Lung microvascular endothelial cell (primary cell): ENCODE results near the gene MLH3. TPM values are rescaled to one million over a fixed set of nuclear protein-coding genes. Genes with fewer than 3 reads are reported as not detected.
"Not testable (repeated sequence)": the region's sequence is repeated elsewhere in the genome, so short reads cannot be mapped to it uniquely, and the experiment has no call there.

Experiments used
- DNase-seq, 2 donors: peaks; one replicate each; pipeline versions ENCODE4 v3.0.0 to v3.0.0-alpha.2; 2010; ENCODE audit warnings: low read depth in 2 of 2
- total RNA-seq: library from RNA; depleted of rRNA; stranded (reverse); fragments of >200 nt; gene quantifications from 2 replicates; pipeline ENCODE4 v1.2.1, GENCODE V29; 2014

The MLH3 gene
- total RNA-seq, 1 donor from 2014 or later: 19.6 TPM

DNA sequence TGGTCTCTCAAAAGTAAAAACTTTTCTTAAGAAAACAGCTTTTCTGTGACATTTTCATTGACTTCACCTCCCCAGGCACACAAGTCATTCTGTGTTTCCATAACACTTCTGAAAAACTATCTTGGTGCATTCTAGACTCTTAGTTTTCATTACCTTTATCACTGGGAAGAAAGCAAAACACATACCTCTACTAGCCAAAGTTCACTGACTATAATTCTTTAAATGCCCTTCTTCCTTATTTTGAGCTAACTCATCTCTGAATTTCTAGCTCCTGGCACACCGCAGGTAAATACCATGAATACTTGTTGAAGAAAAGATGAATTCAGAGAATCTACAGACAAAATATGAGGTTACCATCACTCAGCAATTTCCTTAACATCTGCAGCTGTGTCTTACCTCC, 21.1 kb downstream of the MLH3 start:
- no peak for DNase-seq

DNA sequence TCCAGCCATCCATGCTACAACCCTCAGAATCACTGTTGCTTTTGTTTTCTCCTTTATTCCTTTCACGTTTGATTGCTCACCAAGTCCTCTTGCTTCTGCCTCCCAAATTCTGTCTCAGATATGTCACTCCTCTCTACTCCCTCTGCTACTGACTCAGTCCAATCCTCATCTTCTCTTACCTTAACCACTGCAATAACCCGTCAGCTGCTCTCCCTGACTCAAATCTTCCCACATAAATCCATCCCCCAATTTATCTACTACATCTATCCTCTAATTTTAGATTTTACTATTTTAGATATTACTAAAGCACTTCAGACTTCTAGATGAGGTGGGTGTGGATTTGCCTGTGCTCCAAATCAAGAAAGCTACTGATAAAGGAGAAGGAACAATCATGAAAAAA, 25.4 kb downstream of the MLH3 start:
- DNase-seq: no peak

DNA sequence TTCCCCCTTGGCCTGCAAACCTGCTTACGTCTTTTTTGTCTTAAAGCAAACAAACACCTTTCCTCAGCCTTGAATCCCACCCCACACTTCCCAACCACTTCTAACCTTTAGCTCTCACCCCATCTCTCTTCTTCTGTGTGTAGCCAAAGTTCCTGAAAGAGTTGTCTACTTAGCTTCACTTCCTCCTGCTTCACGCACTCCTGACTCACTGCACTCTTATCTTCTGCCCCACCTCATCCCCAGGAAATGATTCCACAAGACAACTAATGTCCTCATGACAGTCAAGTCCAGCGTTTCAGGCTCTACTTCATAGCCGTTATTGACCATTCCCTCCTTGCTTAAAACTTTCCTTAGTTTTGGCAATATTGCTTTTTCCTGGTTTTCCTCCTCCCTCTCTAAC, 26.2 kb downstream of the MLH3 start:
- DNase-seq: peak; percentile 28 to 94

DNA sequence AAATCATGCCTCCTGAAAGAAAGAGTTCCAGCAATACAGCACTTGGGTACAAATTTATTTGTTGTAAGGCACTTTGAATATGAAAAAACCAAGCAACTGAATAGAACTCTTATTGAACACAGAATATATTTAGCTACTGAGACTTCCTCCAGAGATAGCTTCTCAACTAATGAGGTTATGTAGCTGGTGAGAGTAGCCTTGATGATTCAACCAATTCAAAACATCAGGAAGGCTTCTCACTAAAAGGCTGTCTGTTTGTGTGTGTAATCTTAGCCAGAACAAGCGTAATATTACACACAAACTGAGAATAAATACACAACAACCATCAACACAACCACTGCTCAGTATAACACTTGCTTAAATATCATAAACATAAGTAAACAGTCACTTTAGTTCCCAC, 28.2 kb downstream of the MLH3 start:
- DNase-seq: peak in 1 of 2 donors; percentile 72

DNA sequence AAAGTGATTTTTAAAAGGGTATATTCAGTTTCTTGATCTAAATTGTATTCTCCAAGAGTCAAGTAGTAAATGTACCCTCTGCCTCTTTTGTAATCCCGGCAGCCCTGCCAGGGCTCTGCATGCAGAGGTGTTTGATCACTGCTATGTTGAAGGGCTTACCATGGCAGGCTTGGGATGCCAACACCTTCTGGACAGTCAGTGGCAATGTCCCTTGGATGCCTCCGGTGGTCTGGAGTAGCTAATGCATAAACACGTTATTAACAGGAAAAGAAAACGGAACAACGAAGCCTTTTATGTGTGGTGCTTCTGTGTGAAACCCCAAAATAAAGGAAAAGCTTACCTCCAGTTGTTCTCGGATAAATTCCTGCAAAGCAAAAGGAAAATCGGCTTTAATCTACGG, 28.6 kb downstream of the MLH3 start:
- peak; percentile 29 to 33 for DNase-seq

DNA sequence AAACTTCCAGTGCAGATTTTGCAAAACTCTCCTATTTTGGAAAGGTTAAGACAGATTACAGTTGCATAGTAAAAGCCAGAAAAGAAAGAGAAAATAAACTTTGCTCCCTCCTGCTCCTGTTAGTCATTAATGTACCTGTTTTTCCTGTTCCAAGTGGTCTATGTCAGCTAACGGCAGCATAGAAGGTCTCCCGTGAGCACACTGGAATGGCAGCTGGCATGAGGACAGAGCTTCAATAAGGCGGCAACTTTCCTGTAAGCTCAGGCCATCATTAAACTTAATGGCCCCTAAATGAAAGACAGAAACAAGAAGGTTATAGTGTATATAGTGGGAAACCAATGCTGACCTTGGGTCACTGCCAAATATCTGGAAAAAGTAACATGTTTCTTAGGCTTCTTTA, 32.6 kb downstream of the MLH3 start:
- DNase-seq: no peak

DNA sequence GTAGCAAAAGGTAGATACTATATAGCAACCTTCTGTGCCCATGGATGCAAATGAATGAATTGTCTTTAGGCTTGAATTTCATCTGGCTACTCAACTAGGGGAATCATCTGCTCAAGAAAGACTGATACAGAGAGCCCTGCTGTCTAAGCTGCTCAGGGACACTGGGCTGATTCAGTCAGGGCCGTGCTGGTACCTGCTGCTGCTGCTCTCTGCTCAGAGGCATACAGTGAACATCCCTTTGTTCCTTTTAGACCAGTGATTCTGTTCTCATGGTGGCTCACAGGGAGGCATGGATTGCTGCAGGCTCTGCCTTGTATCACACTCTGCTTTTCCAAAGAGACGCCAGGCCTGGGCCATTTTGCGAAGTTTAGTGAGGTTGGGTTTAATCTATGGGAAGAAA, 34.5 kb downstream of the MLH3 start:
- no peak for DNase-seq

DNA sequence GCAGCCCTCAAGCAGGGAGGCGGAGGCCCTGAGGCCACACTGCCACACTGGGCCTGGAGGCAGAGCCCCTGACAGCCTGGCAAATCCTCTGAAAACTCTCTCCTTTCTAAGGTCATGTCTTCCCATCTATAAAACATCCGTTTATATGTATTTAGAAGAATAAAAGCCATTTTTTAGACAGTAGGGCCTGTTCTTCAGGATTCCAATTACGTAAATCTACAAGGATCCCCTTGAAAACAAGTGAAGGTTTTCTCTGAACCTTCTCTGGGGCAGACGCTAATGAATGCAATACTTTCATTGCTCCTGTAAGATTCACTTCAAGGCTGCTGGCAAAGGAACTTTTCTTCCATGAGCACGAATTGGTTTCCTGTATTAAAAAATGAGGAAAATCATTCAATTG, 35.8 kb downstream of the MLH3 start:
- DNase-seq: no peak

DNA sequence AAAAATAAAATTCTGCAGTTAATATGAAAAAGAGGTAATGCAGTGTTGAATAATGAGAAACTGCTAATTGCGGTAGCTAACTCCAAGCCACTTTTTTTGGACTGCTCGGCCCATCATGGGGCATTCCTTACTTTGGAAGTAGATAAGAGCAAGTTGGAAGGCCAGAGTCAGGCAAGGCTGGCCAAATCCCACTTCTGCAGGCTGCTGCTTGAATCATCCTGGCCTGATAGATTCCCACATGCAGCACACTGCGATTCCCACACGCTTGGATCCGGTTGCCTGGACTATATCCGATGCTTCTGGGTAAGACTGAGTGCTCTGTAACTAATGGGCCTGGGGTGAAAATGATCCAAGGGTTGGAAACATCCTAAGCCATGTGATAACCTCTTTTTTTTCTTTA, 38.0 kb downstream of the MLH3 start:
- DNase-seq: no peak

DNA sequence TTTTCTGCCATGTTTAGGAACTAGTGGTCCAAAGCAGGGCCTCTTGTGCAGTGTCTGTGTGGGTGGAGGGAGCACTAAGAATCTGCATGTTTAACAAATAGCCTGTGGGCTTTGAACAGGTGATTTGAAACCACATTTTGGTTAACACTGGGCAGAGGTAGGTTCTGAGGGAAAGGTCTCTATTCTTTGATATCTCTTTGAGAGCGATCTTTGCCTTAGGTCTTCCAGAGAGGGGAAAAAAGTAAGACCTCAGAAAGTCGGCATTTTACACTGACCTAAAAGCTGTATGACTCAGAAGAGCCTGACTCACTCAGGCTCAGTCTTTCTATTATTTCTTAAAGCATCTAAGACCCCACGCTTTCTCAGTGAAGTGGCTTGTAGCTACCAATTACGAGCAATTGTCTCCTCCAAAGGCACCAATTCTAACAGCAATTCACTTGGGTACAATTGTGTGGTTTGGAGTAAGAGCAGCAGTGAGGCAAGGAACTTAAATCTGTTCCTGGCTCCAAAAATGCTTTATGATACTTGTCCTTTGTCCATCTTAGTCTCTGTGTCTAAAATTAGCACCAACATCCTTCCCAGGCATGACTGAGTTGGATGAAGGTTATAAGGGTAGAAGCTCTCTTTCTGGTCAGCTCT, 39.8 kb downstream of the MLH3 start:
- DNase-seq: peak in 1 of 2 donors; percentile 82

DNA sequence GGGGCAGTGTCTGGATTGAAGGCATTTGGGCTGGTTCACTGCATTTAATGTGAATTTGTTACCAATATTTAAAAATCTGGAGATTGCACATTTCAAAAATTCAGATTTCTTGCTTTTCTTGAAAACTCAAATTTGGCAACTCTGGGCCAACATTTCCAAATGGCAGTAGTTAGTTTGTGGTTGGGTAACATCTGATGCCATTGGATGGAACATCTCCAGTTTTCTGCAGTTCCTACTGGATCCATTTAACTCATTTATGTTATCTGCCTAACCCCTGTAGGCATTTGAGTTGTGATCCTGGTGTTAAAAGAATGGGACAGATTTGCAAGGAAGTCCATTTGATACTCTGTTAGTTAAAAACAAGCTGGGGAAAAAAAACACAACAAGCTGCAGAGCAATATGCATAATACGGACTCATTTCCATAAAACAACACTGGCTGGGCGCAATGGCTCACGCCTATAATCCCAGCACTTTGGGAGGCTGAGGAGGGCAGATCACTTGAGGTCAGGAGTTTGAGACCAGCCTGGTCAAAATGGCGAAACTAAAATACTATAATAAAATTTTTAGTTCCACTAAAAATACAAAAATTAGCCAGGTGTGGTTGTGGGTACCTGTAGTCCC, 40.7 kb downstream of the MLH3 start:
- DNase-seq: no peak

DNA sequence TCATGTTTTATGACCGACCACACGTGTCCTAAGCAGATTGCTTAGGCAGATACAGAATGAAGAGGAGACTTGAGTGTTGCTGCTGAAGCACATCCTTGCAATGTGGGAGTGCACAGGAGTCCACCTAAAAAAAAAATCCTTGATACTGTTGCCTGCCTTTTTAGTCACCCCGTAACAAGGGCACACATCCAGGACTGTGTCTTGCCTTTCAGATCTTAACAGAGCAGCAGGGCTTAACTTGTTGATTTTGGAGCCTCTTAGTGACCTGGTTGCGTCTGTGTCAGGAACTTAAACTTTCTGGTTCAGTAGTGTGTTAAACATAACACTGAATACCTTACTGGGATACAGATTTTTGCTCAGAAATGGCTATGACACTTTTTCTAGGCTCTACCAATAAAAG, 42.1 kb downstream of the MLH3 start:
- no peak for DNase-seq

DNA sequence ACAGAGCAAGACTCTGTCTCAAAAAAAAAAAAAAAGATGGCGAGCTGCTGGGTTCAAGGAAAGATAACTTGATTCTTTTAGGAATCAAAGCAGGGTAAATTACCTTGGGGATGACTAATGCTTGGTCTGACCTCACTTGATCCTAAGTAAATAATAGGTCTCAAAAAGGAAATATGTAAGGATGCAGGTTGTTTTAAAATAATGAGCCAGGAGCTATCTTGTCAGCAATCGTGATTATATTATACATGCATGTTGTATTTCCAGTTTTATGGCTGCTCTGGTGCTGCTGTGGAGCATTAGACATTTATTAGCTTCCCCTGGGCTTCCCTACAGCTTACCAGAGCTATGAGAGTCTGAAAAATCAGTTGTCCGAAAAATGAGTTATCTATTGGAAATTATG, 45.9 kb downstream of the MLH3 start:
- DNase-seq: no peak

DNA sequence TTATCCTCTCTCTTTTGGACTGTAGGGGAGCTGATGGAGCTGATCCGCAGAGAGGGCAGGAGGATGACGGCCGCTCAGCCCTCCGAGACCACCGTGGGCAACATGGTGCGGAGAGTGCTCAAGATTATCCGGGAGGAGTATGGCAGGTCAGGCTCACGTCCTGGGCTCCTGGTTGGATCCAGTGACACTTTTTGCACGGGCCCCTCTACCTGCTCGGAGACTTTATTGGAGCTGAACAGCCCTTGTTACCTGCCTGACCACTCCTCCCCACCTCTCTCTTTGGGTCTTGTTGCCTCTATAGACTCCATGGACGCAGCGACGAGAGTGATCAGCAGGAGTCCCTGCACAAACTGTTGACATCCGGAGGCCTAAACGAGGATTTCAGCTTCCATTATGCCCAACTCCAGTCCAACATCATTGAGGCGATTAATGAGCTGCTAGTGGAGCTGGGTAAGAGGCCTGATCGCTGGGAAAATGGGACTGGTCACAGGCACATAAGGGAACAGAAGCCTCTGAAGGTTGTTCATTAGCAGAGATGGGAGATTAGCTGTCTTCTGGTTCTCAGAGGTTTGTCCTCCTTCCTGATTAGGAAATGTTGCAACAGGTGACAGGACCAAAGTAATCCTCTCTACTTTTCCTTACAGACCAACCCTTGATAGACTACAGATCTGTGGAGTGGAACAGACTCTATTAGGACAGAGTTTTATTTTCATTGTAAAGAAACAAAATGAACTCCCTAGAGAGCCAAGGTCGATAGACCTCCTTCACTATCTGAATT, 47.8 kb downstream of the MLH3 start:
- DNase-seq: peak; percentile 39 to 42

DNA sequence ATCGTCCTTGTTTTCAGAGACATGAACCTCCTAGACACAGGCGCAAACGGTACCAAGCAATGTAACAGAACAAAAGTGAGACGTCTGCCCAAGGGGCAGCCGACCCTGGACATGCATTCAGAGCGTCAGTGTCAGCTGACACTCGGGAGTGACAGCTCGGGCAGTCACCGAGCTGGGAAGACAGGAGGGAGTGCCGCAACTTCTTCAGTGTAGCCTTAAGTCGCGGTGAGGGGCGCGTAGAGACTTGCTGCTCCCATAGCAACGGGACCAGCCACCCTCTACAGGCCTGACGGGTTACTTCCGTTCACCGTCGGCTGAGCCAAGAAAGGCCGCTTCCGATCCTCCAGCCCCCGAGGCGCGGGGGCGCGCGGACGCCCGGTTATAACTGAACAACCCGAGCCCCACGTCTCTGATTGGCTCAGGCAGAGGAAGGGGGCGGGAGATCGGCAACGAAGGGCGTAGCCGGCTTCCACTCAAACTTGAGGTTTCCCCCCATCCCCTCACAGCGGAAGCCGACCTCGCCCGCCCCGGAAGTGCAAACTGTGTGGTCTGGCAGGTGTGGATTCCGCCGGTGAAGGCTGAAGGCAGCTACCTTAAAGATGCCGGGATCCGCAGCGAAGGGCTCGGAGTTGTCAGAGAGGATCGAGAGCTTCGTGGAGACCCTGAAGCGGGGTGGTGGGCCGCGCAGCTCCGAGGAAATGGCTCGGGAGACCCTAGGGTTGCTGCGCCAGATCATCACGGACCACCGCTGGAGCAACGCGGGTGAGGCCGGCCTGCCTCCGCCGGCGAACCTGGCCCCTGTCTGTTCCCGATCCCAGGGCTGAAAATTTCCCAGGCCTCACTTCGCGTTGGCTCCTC, 48.6 kb downstream of the MLH3 start, which contains the start of gene EIF2B2:
TSS of gene EIF2B2 (plus strand) at position 530 of the 858 bp plus-strand sequence. CDS start at position 600, 70 bp downstream.
- DNase-seq: peak; percentile 87 to 97

DNA sequence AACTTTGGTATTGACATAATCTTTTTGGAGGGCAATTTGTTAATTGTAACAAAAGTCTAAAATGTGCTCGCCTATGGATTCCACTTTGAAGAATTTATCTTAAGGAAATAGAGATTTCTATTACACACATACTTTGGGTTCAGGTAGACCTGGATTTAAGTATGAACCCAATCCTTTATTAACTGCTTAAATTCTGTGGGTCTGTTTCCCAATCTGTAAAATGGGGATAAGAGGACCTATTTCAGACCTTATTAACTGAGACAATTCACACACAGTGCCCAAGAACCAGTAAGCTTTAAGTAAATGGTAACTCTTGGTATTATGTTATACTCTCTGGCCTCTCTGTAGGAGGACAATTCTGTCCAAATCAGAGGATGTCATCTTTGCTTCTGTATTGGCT, 49.4 kb downstream of the MLH3 start:
- DNase-seq: no peak

DNA sequence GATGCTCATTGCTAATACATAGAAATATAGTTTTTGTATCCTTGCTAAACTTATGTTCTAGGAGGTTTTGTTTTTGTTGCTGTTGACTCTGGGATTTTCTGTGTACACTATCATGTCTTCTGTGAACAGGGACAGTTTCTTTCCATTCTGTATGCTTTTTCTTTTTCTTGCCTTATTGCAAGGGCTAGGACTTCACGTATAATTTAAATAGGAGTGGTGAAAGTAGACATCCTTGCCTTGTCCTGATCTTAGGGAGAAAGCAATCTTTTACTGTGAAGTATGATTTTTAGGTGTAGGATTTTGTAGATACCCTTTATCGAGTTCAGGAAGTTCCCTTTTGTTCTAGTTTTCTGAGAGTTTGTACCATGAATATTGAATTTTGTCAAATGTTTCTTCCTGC, 50.0 kb downstream of the MLH3 start:
- no peak for DNase-seq

DNA sequence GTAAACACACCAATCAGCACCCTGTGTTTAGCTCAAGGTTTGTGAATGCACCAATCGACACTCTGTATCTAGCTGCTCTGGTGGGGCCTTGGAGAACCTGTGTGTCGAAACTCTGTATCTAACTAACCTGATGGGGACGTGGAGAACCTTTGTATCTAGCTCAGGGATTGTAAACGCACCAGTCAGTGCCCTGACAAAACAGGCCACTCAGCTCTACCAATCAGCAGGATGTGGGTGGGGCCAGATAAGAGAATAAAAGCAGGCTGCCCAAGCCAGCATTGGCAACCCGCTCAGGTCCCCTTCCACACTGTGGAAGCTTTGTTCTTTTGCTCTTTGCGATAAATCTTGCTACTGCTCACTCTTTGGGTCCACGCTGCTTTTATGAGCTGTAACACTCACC, 55.5 kb downstream of the MLH3 start:
- DNase-seq: not testable (repeated sequence)

DNA sequence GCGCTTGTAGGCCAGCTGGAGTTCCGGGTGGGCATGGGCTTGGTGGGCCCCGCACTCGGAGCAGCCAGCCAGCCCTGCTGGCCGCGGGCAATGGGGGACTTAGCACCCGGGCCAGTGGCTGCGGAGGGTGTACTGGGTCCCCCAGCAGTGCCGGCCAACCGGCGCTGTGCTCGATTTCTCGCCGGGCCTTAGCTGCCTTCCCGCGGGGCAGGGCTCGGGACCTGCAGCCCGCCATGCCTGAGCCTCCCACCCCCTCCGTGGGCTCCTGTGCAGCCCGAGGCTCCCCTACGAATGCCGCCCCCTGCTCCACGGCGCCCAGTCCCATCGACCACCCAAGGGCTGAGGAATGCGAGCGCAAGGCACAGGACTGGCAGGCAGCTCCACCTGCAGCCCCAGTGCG, 57.1 kb downstream of the MLH3 start:
- DNase-seq: not testable (repeated sequence)

DNA sequence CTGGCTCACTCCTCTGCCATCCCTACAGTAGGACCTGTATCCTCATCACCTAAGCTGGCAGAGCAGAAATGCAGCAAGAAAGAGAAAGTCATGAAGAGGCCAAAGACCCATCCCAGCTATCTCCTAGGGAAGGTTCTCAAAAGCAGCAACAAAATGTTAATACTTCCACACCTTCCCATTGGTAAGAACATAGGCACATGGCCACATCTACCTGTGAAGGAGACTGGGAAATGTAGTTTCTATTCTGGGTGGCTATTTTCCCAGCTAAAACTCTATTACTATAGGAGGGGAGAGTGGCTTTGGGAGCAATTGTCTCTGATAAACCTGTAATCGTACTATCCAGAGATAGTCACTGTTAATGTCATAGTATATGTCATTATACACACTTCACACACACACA, 62.3 kb downstream of the MLH3 start:
- no peak for DNase-seq

DNA sequence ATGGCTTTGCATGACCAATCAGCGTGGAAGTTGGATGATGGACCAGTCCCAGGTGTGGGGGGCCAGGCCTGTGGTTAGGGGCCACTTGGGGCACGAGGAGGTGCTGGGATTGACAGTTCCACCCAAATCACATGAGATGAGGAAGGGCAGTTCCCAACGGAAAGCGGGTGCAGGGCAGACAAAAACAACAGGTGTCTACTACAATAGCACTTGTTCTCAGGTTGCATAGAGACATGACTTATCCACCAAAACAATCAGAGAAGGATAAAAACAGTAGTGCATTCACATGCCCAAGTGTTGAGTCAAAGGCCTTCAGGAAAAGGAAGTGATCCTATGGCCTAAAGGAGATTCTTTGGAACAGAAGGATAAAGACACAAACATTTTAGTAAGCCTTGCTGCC, 63.1 kb downstream of the MLH3 start:
- DNase-seq: peak; percentile 39 to 99

DNA sequence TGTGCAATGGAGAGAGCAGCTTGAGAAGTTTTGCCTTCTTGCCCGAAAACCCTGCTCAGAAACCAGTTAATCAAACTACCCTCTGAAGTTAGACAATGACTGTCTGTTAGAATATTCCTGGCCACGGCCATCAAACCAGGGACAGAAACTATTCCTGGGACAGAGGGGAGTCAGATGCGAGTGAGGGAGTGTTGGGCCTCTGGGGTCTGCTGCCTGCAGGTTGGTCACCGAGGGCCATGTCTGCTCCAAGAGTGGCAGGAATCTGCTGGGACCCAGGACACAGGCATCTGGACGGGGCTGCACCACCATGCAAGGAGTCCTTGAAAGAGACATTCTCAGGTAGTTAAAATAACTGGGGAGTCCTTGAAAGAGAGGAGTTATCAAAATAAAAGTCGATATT, 65.5 kb downstream of the MLH3 start:
- DNase-seq: no peak
